Hepatocyte (in vitro differentiated cells): ENCODE measurements around the gene CEP164.

Experiments used
- CTCF ChIP-seq: fragments of 200-600 bp; sonication (generic); IDR thresholded peaks from 2 replicates; pipeline ENCODE4 v1.5.1; 2016; ENCODE audit warnings: antibody characterized with exemption, mild to moderate bottlenecking; ENCODE audit not compliant: poor library complexity
- EZH2 ChIP-seq: fragments of 200-600 bp; sonication (generic); IDR thresholded peaks from 2 replicates; pipeline ENCODE4 v1.6.1; 2016; ENCODE audit warnings: antibody characterized with exemption, mild to moderate bottlenecking, borderline replicate concordance

GRCh38 chr11:117334896-117335295, 7.2 kb downstream of the CEP164 start:
- no peak for TF ChIP-seq CTCF
- TF ChIP-seq EZH2, result no peak
